GM12878 (cell line): ENCODE measurements around the gene MYO3B. TPM values are rescaled to one million over a fixed set of nuclear protein-coding genes. Genes with fewer than 3 reads are reported as not detected.

Source experiments
- ATAC-seq: fragments of 200-7000 bp; cut with Tn5 transposase; 3 replicates; pipeline ENCODE4 v1.9.1; 2020; ENCODE audit warnings: mild to moderate bottlenecking, moderate library complexity
- BruUV-seq: library from RNA; stranded (reverse); fragments of 400-500 nt; replicated peaks from 2 replicates; lab custom pipeline; 2021; lab: Mats Ljungman, UMichigan
- CTCF ChIA-PET: fragments of 300-600 bp; sonication (Branson Sonifier 250); formaldehyde crosslinking; extraction: SDS; loops from one replicate; lab custom pipeline; 2021; ENCODE audit warnings: inconsistent platforms; lab: Yijun Ruan, JAX
- POLR2A ChIA-PET: fragments of 350-600 bp; formaldehyde crosslinking; extraction: SDS; loops from one replicate; lab custom pipeline; 2021; ENCODE audit warnings: inconsistent platforms; lab: Charles Lee
- RAD21 ChIA-PET: fragments of 300-600 bp; sonication (Branson Sonifier 250); formaldehyde crosslinking; loops from one replicate; lab custom pipeline; 2023; ENCODE audit warnings: antibody characterized with exemption; ENCODE audit not compliant: unreplicated experiment; lab: Charles Lee
- SMC1A ChIA-PET: fragments of 300-600 bp; sonication (Branson Sonifier 250); formaldehyde crosslinking; loops from one replicate; lab custom pipeline; 2023; ENCODE audit not compliant: unreplicated experiment, uncharacterized antibody; lab: Charles Lee
- DNase-seq: peaks from one replicate; pipeline ENCODE4 v3.0.0-alpha.2; 2011; ENCODE audit warnings: low read depth, low spot score
- FAIRE-seq: peaks from 3 replicates; lab custom pipeline; 2011; peaks lifted over from hg19 to GRCh38; lab: Jason Lieb, UNC
- H2AFZ ChIP-seq: 2 replicates; pipeline ENCODE4 v1.6.0; 2011; ENCODE audit warnings: low read depth, low read length, control low read depth; ENCODE audit not compliant: control insufficient read depth
- H3K27ac ChIP-seq: 2 replicates; pipeline ENCODE4 v1.5.1; 2011; ENCODE audit warnings: control low read depth; ENCODE audit not compliant: control insufficient read depth, insufficient read depth
- H3K27me3 ChIP-seq, 2 experiments: replicated peaks in 1 of 2; 2 replicates each; pipeline versions ENCODE4 v1.6.0 to v1.6.1; 2011; ENCODE audit warnings: low read length in 1 of 2; ENCODE audit not compliant: control insufficient read depth in 2 of 2, insufficient read depth in 2 of 2
- H3K36me3 ChIP-seq, 2 experiments: 2 replicates each; pipeline ENCODE4 v1.5.1; 2011; ENCODE audit warnings: low read length in 1 of 2; ENCODE audit not compliant: control insufficient read depth in 2 of 2, insufficient read depth in 2 of 2
- H3K4me1 ChIP-seq: 2 replicates; pipeline ENCODE4 v1.6.1; 2011; ENCODE audit warnings: mild to moderate bottlenecking, low read length, moderate library complexity, mixed read lengths; ENCODE audit not compliant: control insufficient read depth, insufficient read depth
- H3K4me2 ChIP-seq: 2 replicates; pipeline ENCODE4 v1.6.0; 2011; ENCODE audit warnings: control low read depth; ENCODE audit not compliant: control insufficient read depth, insufficient read depth
- H3K4me3 ChIP-seq: fragments of 200-600 bp; sonication (generic); 2 replicates; pipeline ENCODE4 v1.5.1; 2016
- H3K79me2 ChIP-seq: 2 replicates; pipeline ENCODE4 v1.6.0; 2011; ENCODE audit warnings: low read length; ENCODE audit not compliant: control insufficient read depth, insufficient read depth
- H3K9ac ChIP-seq: 2 replicates; pipeline ENCODE4 v1.8.0; 2011; ENCODE audit warnings: low read length, control low read depth, mixed read lengths; ENCODE audit not compliant: control insufficient read depth, insufficient read depth
- H3K9me3 ChIP-seq: replicated peaks from 3 replicates; pipeline ENCODE4 v1.5.1; 2011; ENCODE audit warnings: mild to moderate bottlenecking, low read length; ENCODE audit not compliant: control insufficient read depth, insufficient read depth
- H4K20me1 ChIP-seq: 2 replicates; pipeline ENCODE4 v1.6.0; 2011; ENCODE audit not compliant: control insufficient read depth, insufficient read depth
- BRCA1 ChIP-seq: IDR thresholded peaks from 2 replicates; pipeline ENCODE4 v1.6.1; 2011; ENCODE audit warnings: low read depth, low read length, improper control_type of control experiment
- JUND ChIP-seq: IDR thresholded peaks from 2 replicates; pipeline ENCODE4 v1.6.1; 2012; ENCODE audit warnings: low read depth, mild to moderate bottlenecking, low read length, improper control_type of control experiment, moderate library complexity
- RAD21 ChIP-seq: IDR thresholded peaks from 2 replicates; pipeline ENCODE4 v1.6.1; 2011; ENCODE audit warnings: mild to moderate bottlenecking, low read depth, low read length, moderate library complexity; ENCODE audit not compliant: insufficient read depth
- SRF ChIP-seq, 2 experiments: IDR thresholded peaks; 2 replicates each; pipeline ENCODE4 v1.6.1; 2011; ENCODE audit warnings: low read depth in 2 of 2, low read length in 2 of 2, mild to moderate bottlenecking in 1 of 2, moderate library complexity in 1 of 2
- YY1 ChIP-seq: IDR thresholded peaks from 2 replicates; pipeline ENCODE4 v1.6.1; 2011; ENCODE audit warnings: low read depth, mild to moderate bottlenecking, low read length
- ZBTB40 ChIP-seq: fragments of 450-650 bp; IDR thresholded peaks from 2 replicates; pipeline ENCODE4 v1.6.1; 2016; ENCODE audit warnings: mild to moderate bottlenecking, moderate library complexity, borderline replicate concordance
- ZNF217 ChIP-seq: fragments of 450-650 bp; IDR thresholded peaks from 2 replicates; pipeline ENCODE4 v1.6.1; 2017; ENCODE audit warnings: antibody characterized with exemption, mild to moderate bottlenecking
- WGBS: methylation state at CpG from one replicate; pipeline ENCODE4 v1.1.6; 2016; ENCODE audit warnings: low lambda C conversion rate; ENCODE audit not compliant: insufficient replicate concordance, insufficient coverage; ENCODE audit errors: missing lambda C conversion rate; 5-methylcytosine and 5-hydroxymethylcytosine counted together
- in situ Hi-C: fragments of 300-500 bp; cut with MboI; formaldehyde crosslinking; loops from 9 replicates; pipeline ENCODE4 v1.14.3; 2018; ENCODE audit warnings: mixed read lengths
- intact Hi-C: fragments of 100-400 bp; cut with micrococcal nuclease; formaldehyde crosslinking; loops from one replicate; pipeline ENCODE4 v1.14.2; 2022; ENCODE audit not compliant: unreplicated experiment
- polyA plus RNA-seq, 11 experiments: library from polyadenylated mRNA; depleted of rRNA in 4 of 11; unstranded in 6 of 11; stranded (reverse) in 5 of 11; fragments of >200 nt; fragmentation: Nextera tagmentation in 4 of 11; fragmentation: Illumina TruSeq in 1 of 11; extraction: Ambion mirVana in 4 of 11; extraction: Trizol in 1 of 11; gene quantifications; 1 replicate in 1 of 11; 2 replicates in 10 of 11; pipeline versions ENCODE4 v1.2.1 to v1.2.3, GENCODE V29; 2011 to 2016; ENCODE audit warnings: inconsistent platforms in 2 of 11, missing spikeins in 2 of 11, low read depth in 1 of 11
- total RNA-seq, 4 experiments: library from RNA; depleted of rRNA in 3 of 4; stranded (reverse); fragments of >200 nt in 3 of 4; fragmentation: Illumina TruSeq in 1 of 4; extraction: Trizol in 1 of 4; gene quantifications; 2 replicates each; pipeline versions ENCODE4 v1.2.1 to v1.2.3, GENCODE V29; 2013 to 2021
- TF ChIP-seq, protein P1 (sequence below): IDR thresholded peaks from 2 replicates; pipeline ENCODE4 v1.6.1; 2011; ENCODE audit warnings: low read depth, low read length, improper control_type of control experiment, borderline replicate concordance
- TF ChIP-seq, protein P2 (sequence below): fragments of 450-650 bp; IDR thresholded peaks from 2 replicates; pipeline ENCODE4 v1.6.1; 2016; ENCODE audit warnings: mild to moderate bottlenecking
- TF ChIP-seq, protein P3 (sequence below): IDR thresholded peaks from 2 replicates; pipeline ENCODE4 v1.6.1; 2012; ENCODE audit warnings: mild to moderate bottlenecking, low read depth, low read length

MYO3B gene
- total and polyA plus RNA-seq, 10 of the 15 experiments (the other 5 are each of a cell fraction or from before 2014, with no cell fraction given), result 1.1 to 7.1 (median 2.1) TPM

- Histone ChIP-seq H3K27ac (no peak overlapping the region), H3K4me3 (no peak overlapping the region), H3K79me2 (no peaks in the 10 kb centered on the region), H2AFZ (no peak overlapping the region), H3K4me2 (no peak overlapping the region), H3K36me3 (no peaks in the 10 kb centered on the region; a peak in 1 of 4 replicates), H3K4me1 (0 out of 2 replicates have a peak, but pooled peaks cover 3% of the 10 kb centered on the region), H3K9ac (no peak overlapping the region), H3K9me3 (no peaks in the 10 kb centered on the region), H4K20me1 (no peaks in the 10 kb centered on the region), H3K27me3 (no peaks in the 10 kb centered on the region)
- intact Hi-C loops, result no loop called here
- POLR2A ChIA-PET, result interaction anchor here (1.3 kb wide), 1 partner anchor 10 kb away, joined by 3 read pairs; no protein-coding TSS in a partner anchor
- FAIRE-seq (no peak), ATAC-seq (no peak), DNase-seq (no peak)
- WGBS, result 27% methylated on average over 5 of the region's 5 CpGs
- in situ Hi-C loops, result no loop called here
- CTCF ChIA-PET, result interaction anchor here (1.1 kb wide), 1 partner anchor 105 kb away, joined by 6 read pairs; no protein-coding TSS in a partner anchor
- SMC1A ChIA-PET, result interaction anchor here (1.7 to 11.5 kb wide), 2 partner anchors 12 to 19 kb away, joined by 4 to 203 read pairs; no protein-coding TSS in a partner anchor
- RAD21 ChIA-PET, result interaction anchor here (0.7 kb wide), 1 partner anchor 165 kb away, joined by 3 read pairs; no protein-coding TSS in a partner anchor
- no TSS peak for BruUV-seq
- TF ChIP-seq JUND, result no peak
- TF ChIP-seq BRCA1, result no peak
- no peak for TF ChIP-seq YY1
- TF ChIP-seq RAD21, result no peak
- TF ChIP-seq SRF (IDR thresholded peaks at IDR 0.05; ENCODE audit: low read depth in 2 of 2, low read length in 2 of 2), result no peak
- TF ChIP-seq ZBTB40, result no peak
- TF ChIP-seq, protein P1, sequence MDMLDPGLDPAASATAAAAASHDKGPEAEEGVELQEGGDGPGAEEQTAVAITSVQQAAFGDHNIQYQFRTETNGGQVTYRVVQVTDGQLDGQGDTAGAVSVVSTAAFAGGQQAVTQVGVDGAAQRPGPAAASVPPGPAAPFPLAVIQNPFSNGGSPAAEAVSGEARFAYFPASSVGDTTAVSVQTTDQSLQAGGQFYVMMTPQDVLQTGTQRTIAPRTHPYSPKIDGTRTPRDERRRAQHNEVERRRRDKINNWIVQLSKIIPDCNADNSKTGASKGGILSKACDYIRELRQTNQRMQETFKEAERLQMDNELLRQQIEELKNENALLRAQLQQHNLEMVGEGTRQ, result no peak
- TF ChIP-seq, protein P2, sequence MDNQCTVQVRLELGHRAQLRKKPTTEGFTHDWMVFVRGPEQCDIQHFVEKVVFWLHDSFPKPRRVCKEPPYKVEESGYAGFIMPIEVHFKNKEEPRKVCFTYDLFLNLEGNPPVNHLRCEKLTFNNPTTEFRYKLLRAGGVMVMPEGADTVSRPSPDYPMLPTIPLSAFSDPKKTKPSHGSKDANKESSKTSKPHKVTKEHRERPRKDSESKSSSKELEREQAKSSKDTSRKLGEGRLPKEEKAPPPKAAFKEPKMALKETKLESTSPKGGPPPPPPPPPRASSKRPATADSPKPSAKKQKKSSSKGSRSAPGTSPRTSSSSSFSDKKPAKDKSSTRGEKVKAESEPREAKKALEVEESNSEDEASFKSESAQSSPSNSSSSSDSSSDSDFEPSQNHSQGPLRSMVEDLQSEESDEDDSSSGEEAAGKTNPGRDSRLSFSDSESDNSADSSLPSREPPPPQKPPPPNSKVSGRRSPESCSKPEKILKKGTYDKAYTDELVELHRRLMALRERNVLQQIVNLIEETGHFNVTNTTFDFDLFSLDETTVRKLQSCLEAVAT, result no peak
- no peak for TF ChIP-seq ZNF217
- TF ChIP-seq, protein P3, sequence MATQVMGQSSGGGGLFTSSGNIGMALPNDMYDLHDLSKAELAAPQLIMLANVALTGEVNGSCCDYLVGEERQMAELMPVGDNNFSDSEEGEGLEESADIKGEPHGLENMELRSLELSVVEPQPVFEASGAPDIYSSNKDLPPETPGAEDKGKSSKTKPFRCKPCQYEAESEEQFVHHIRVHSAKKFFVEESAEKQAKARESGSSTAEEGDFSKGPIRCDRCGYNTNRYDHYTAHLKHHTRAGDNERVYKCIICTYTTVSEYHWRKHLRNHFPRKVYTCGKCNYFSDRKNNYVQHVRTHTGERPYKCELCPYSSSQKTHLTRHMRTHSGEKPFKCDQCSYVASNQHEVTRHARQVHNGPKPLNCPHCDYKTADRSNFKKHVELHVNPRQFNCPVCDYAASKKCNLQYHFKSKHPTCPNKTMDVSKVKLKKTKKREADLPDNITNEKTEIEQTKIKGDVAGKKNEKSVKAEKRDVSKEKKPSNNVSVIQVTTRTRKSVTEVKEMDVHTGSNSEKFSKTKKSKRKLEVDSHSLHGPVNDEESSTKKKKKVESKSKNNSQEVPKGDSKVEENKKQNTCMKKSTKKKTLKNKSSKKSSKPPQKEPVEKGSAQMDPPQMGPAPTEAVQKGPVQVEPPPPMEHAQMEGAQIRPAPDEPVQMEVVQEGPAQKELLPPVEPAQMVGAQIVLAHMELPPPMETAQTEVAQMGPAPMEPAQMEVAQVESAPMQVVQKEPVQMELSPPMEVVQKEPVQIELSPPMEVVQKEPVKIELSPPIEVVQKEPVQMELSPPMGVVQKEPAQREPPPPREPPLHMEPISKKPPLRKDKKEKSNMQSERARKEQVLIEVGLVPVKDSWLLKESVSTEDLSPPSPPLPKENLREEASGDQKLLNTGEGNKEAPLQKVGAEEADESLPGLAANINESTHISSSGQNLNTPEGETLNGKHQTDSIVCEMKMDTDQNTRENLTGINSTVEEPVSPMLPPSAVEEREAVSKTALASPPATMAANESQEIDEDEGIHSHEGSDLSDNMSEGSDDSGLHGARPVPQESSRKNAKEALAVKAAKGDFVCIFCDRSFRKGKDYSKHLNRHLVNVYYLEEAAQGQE, result no peak
Measured at GRCh38 chr2:170514140-170514539, 336.2 kb downstream of the MYO3B start.
